ENCODE measurements around the gene TMC4. TPM values are rescaled to one million over a fixed set of nuclear protein-coding genes. Genes with fewer than 3 reads are reported as not detected.
A peak's percentile ranks its signal among the peaks of the same experiment; 100 is the strongest.
"Not testable (repeated sequence)": the region's sequence is repeated elsewhere in the genome, so short reads cannot be mapped to it uniquely, and the experiment has no call there.

The TMC4 gene
- total and polyA plus RNA-seq, 8 donors, result 51.8 to 88.9 (median 59.9) TPM

- FAIRE-seq (no peak), DNase-seq (peak in 5 of 6 donors; percentile 79 to 88 (median 83)), ATAC-seq (peak in 1 of 4 donors; percentile 1)
- TF ChIP-seq CTCF (IDR thresholded peaks at IDR 0.05), result no peak
- no peaks in the 10 kb centered on the region for H3K36me3 ChIP-seq
- 39 to 48% methylated on average over 11 of the region's 11 CpGs for WGBS, 2 donors
- intact Hi-C loops (cut with DNase I), result no loop called here
- peak overlapping the region; percentile 57 to 99 (median 80) for H3K27ac ChIP-seq
- no peak overlapping the region for H3K4me3 ChIP-seq
- peaks cover 16 to 30% (median 25%) of the 10 kb centered on the region in 3 donors for H3K4me1 ChIP-seq
- no peaks in the 10 kb centered on the region for H3K9me3 ChIP-seq
- H3K27me3 ChIP-seq, result no peaks in the 10 kb centered on the region
Measured at GRCh38 chr19:54186934-54187381, 14.0 kb upstream of the TMC4 start.

GRCh38 chr19:54186351-54186750 lies 13.4 kb upstream of the TMC4 start:
- no peak for FAIRE-seq
- Histone ChIP-seq H3K27ac (peak overlapping the region; percentile 57 to 99 (median 80)), H3K9me3 (no peaks in the 10 kb centered on the region), H3K36me3 (no peaks in the 10 kb centered on the region), H3K4me3 (no peak overlapping the region), H3K27me3 (no peaks in the 10 kb centered on the region), H3K4me1 (peaks cover 13 to 27% (median 25%) of the 10 kb centered on the region in 3 donors)
- no peak for TF ChIP-seq CTCF (IDR thresholded peaks at IDR 0.05)
- peak in 2 of 6 donors; percentile 38 to 49 for DNase-seq
- intact Hi-C loops (cut with DNase I), result no loop called here
- 44 to 57% methylated on average over 8 of the region's 8 CpGs for WGBS, 2 donors
- no peak for ATAC-seq

- intact Hi-C loops (cut with DNase I), result no loop called here
- Histone ChIP-seq H3K4me3 (no peak overlapping the region), H3K27me3 (no peaks in the 10 kb centered on the region), H3K4me1 (peaks cover 10 to 25% (median 25%) of the 10 kb centered on the region in 3 donors), H3K36me3 (no peaks in the 10 kb centered on the region), H3K27ac (no peak overlapping the region), H3K9me3 (no peaks in the 10 kb centered on the region)
- no peak for ATAC-seq
- FAIRE-seq, result no peak
- 69 to 72% methylated on average over 11 of the region's 11 CpGs for WGBS, 2 donors
- no peak for TF ChIP-seq CTCF (IDR thresholded peaks at IDR 0.05)
- DNase-seq, result peak in 2 of 6 donors; percentile 45 to 67
Measured at GRCh38 chr19:54183431-54183830, 10.5 kb upstream of the TMC4 start.

- FAIRE-seq; H3K9me3 ChIP-seq; H3K36me3 ChIP-seq; H3K27me3 ChIP-seq; DNase-seq; ATAC-seq; H3K27ac ChIP-seq; intact Hi-C loops (cut with DNase I); H3K4me3 ChIP-seq: not testable (repeated sequence)
- peaks cover under 1 to 12% (median 11%) of the 10 kb centered on the region in 3 donors for H3K4me1 ChIP-seq
- WGBS, 2 donors, result 90 to 91% methylated on average over 3 of the region's 3 CpGs
Measured at GRCh38 chr19:54181894-54182293, 8.9 kb upstream of the TMC4 start.

- H3K9me3 ChIP-seq, result no peaks in the 10 kb centered on the region
- intact Hi-C loops (cut with DNase I), result no loop called here
- H3K27me3 ChIP-seq, result no peaks in the 10 kb centered on the region
- H3K27ac ChIP-seq, result no peak overlapping the region
- H3K4me1 ChIP-seq, result peaks cover 0 to 3% (median 2%) of the 10 kb centered on the region in 3 donors
- H3K36me3 ChIP-seq, result no peaks in the 10 kb centered on the region
- no peak for TF ChIP-seq CTCF (IDR thresholded peaks at IDR 0.05)
- ATAC-seq, result no peak
- DNase-seq, result peak in 2 of 6 donors; percentile 34 to 68
- H3K4me3 ChIP-seq, result no peak overlapping the region
- no peak for FAIRE-seq
- 93 to 94% methylated on average over 37 of the region's 37 CpGs for WGBS, 2 donors
Measured at GRCh38 chr19:54180691-54181091, 7.7 kb upstream of the TMC4 start.

Measured in pancreas (tissue), 10 donors.